ENCODE measurements around the gene TTC39A. TPM values are rescaled to one million over a fixed set of nuclear protein-coding genes. Genes with fewer than 3 reads are reported as not detected.

The TTC39A gene
- total RNA-seq, 4 donors from 2014 or later: 25.6 to 39.8 (median 30.7) TPM

DNA sequence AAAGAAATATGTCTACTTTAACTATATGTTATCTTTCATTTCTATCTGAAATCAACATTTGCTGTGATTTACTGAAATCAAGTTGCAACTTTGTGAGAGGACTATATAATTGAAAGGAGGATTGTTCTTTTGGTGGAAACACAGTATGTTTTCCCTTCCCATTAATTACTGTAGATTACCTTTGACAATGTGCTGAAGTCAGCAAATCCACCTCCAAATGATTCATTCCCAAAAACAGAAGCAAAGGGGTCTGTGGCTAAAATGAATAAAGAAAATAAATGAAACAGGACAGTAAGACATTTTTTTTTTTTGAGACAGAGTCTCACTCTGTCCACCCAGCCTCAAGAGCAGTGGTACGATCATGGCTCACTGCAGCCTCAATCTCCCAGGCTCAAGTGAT is 35.4 kb upstream of the TTC39A start:
- no peak overlapping the region for H3K4me3 ChIP-seq
- TF ChIP-seq POLR2A (IDR thresholded peaks at IDR 0.05): no peak
- TF ChIP-seq, protein P1, sequence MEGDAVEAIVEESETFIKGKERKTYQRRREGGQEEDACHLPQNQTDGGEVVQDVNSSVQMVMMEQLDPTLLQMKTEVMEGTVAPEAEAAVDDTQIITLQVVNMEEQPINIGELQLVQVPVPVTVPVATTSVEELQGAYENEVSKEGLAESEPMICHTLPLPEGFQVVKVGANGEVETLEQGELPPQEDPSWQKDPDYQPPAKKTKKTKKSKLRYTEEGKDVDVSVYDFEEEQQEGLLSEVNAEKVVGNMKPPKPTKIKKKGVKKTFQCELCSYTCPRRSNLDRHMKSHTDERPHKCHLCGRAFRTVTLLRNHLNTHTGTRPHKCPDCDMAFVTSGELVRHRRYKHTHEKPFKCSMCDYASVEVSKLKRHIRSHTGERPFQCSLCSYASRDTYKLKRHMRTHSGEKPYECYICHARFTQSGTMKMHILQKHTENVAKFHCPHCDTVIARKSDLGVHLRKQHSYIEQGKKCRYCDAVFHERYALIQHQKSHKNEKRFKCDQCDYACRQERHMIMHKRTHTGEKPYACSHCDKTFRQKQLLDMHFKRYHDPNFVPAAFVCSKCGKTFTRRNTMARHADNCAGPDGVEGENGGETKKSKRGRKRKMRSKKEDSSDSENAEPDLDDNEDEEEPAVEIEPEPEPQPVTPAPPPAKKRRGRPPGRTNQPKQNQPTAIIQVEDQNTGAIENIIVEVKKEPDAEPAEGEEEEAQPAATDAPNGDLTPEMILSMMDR (IDR thresholded peaks at IDR 0.05): no peak
- no peak for DNase-seq
- H3K27me3 ChIP-seq: no peaks in the 10 kb centered on the region
- H3K9me3 ChIP-seq: no peaks in the 10 kb centered on the region
- no peaks in the 10 kb centered on the region for H3K4me1 ChIP-seq
- H3K27ac ChIP-seq: no peak overlapping the region
- peaks cover 0 to 48% (median 0%) of the 10 kb centered on the region in 3 donors for H3K36me3 ChIP-seq

DNA sequence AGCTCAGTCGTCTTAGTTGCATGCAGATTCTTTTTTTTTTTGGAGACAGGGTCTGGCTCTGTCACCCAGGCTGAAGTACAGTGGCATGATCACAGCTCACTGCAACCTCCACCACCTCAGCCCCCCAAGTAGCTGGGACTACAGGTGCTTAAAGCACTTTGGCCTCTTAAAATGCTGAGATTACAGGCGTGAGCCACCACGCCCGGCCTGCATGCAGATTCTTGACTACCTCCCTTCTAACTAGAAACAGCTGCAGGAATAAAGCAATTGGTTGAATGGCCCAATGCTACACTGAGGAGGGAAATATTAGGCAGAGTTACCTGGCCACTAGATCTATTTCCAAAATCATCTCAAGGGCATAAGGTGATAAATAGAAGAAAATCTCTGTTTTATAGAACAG is 29.5 kb upstream of the TTC39A start:
- no peaks in the 10 kb centered on the region for H3K9me3 ChIP-seq
- no peak overlapping the region for H3K27ac ChIP-seq
- no peaks in the 10 kb centered on the region for H3K27me3 ChIP-seq
- H3K4me3 ChIP-seq: no peak overlapping the region
- H3K36me3 ChIP-seq: peaks cover 0 to 76% (median 5%) of the 10 kb centered on the region in 3 donors
- DNase-seq: no peak
- no peaks in the 10 kb centered on the region for H3K4me1 ChIP-seq
- no peak for TF ChIP-seq POLR2A (IDR thresholded peaks at IDR 0.05)
- TF ChIP-seq, protein P1 (IDR thresholded peaks at IDR 0.05): no peak

DNA sequence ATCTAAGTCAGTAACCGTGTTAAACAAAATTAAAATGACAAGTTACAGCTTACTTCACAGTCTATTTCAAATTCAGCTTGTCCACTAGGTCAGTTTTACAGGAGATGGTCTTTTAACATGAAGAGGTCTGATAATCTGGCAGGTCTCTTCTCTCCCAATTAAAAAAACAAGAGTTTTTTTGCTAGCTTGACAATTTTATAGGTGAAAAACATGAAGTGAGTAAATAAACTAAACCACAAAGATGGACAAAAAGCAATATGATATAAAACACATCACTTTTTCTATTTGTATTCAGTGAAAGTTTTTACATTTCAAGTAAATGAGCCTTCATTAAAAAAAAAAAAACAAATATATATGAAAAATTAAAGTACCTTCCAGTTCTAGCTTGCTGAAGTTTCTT is 25.0 kb upstream of the TTC39A start:
- no peak overlapping the region for H3K27ac ChIP-seq
- H3K4me3 ChIP-seq: no peak overlapping the region
- no peaks in the 10 kb centered on the region for H3K27me3 ChIP-seq
- H3K9me3 ChIP-seq: no peaks in the 10 kb centered on the region
- no peaks in the 10 kb centered on the region for H3K4me1 ChIP-seq
- peaks cover 0 to 49% (median 5%) of the 10 kb centered on the region in 3 donors for H3K36me3 ChIP-seq
- TF ChIP-seq POLR2A (IDR thresholded peaks at IDR 0.05): no peak
- TF ChIP-seq, protein P1 (IDR thresholded peaks at IDR 0.05): no peak
- no peak for DNase-seq

DNA sequence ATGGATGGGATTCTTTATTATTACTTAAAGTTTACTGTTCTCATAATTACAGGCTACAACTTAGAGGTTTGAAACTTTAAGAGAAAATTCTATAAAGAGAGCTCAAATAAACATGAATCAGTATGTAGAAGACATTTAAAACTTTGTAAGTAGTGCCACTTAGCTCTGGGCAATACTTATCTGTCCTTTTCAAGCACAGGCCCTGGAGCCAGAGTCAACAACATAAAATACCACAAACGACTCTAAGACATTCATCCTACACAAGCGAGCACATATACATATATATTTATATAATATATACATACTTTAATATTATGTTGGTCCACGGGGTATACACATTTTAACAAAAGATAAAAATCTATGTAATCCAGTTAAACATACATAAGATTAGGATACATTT is 24.1 kb upstream of the TTC39A start:
- H3K27me3 ChIP-seq: no peaks in the 10 kb centered on the region
- no peaks in the 10 kb centered on the region for H3K9me3 ChIP-seq
- no peaks in the 10 kb centered on the region for H3K4me1 ChIP-seq
- peaks cover 0 to 46% (median 5%) of the 10 kb centered on the region in 3 donors for H3K36me3 ChIP-seq
- TF ChIP-seq, protein P1 (IDR thresholded peaks at IDR 0.05): no peak
- TF ChIP-seq POLR2A (IDR thresholded peaks at IDR 0.05): no peak
- H3K27ac ChIP-seq: no peak overlapping the region
- H3K4me3 ChIP-seq: no peak overlapping the region
- no peak for DNase-seq

DNA sequence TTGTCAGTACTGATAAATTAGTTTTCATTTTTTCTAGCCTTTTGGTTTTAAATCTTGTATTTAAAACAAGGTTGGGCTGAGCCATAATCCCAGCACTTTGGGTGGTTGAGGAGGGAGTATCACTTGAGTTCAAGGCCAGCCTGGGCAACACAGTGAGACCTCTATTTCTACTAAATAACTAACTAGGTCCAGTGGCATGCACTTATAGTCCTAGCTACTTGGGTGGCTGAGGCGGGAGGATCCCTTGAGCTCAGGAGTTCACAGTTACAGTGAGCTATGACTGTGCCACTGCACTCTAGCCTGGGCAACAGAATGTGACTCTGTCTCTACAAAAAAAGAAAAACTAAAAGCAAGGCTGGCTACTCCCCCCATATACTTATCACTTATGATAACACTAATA is 21.5 kb upstream of the TTC39A start:
- Histone ChIP-seq H3K4me1 (no peaks in the 10 kb centered on the region), H3K9me3 (no peaks in the 10 kb centered on the region), H3K4me3 (no peak overlapping the region), H3K36me3 (peaks cover 0 to 32% (median 5%) of the 10 kb centered on the region in 3 donors), H3K27me3 (no peaks in the 10 kb centered on the region), H3K27ac (no peak overlapping the region)
- DNase-seq: no peak
- TF ChIP-seq POLR2A (IDR thresholded peaks at IDR 0.05): no peak
- TF ChIP-seq, protein P1 (IDR thresholded peaks at IDR 0.05): no peak

DNA sequence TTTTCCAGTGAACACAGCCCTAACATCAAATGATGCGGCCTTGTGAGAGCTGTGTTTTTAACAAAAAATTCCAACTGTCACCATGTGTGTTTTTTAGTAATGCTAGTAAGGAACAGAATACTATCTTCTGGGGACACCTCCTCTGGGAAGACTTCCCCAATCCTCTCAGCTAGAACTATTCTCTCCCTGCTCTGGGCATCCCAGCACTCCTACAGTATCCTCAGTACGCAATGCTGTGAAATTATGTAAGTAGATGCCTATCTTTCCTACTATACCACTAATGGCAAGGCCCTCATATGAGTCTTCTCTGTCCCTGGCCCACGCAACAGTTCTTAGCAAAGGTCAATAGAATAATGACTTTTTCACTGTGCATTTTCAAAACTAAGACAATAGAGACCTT is 19.5 kb upstream of the TTC39A start:
- no peak for DNase-seq
- H3K27ac ChIP-seq: no peak overlapping the region
- H3K36me3 ChIP-seq: peaks cover 0 to 12% (median 0%) of the 10 kb centered on the region in 3 donors
- TF ChIP-seq, protein P1 (IDR thresholded peaks at IDR 0.05): no peak
- TF ChIP-seq POLR2A (IDR thresholded peaks at IDR 0.05): no peak
- H3K4me1 ChIP-seq: peaks cover 0 to 6% (median 1%) of the 10 kb centered on the region in 4 donors
- no peaks in the 10 kb centered on the region for H3K9me3 ChIP-seq
- no peak overlapping the region for H3K4me3 ChIP-seq
- H3K27me3 ChIP-seq: no peaks in the 10 kb centered on the region
